Loucy (cell line): ENCODE data around the gene RYR2.

ENCODE experiments used
- H2AFZ ChIP-seq: fragments of 200-600 bp; sonication (generic); 2 replicates; pipeline ENCODE4 v1.6.0; 2016; ENCODE audit warnings: antibody characterized with exemption, mild to moderate bottlenecking, low read length, moderate library complexity
- H3F3A ChIP-seq: fragments of 200-600 bp; 2 replicates; pipeline ENCODE4 v1.6.0; 2016; ENCODE audit warnings: antibody characterized with exemption, low read depth, mild to moderate bottlenecking
- H3K27me3 ChIP-seq: fragments of 200-600 bp; sonication (generic); 2 replicates; pipeline ENCODE4 v1.6.1; 2014; ENCODE audit warnings: low read length, mild to moderate bottlenecking; ENCODE audit not compliant: insufficient read depth, poor library complexity, severe bottlenecking
- H3K36me3 ChIP-seq: fragments of 200-600 bp; sonication (generic); 2 replicates; pipeline ENCODE4 v1.6.1; 2016; ENCODE audit warnings: low read length; ENCODE audit not compliant: insufficient read depth
- H3K4me1 ChIP-seq: fragments of 200-600 bp; sonication (generic); 2 replicates; pipeline ENCODE4 v1.5.1; 2014; ENCODE audit warnings: low read length, mild to moderate bottlenecking; ENCODE audit not compliant: insufficient read depth, poor library complexity, severe bottlenecking
- H3K4me2 ChIP-seq: fragments of 200-600 bp; sonication (generic); 2 replicates; pipeline ENCODE4 v1.6.0; 2014; ENCODE audit warnings: antibody characterized with exemption, low read length, low read depth, mild to moderate bottlenecking; ENCODE audit not compliant: poor library complexity, severe bottlenecking
- H3K4me3 ChIP-seq: fragments of 200-600 bp; sonication (generic); 2 replicates; pipeline ENCODE4 v1.5.1; 2014; ENCODE audit warnings: low read length, mild to moderate bottlenecking, mixed read lengths; ENCODE audit not compliant: poor library complexity, severe bottlenecking
- H3K79me2 ChIP-seq: fragments of 200-600 bp; sonication (generic); 2 replicates; pipeline ENCODE4 v1.6.1; 2014; ENCODE audit warnings: low read length; ENCODE audit not compliant: insufficient read depth
- H3K9ac ChIP-seq: fragments of 200-600 bp; sonication (generic); 2 replicates; pipeline ENCODE4 v1.6.0; 2014; ENCODE audit warnings: mild to moderate bottlenecking, low read depth, low read length, moderate library complexity; ENCODE audit not compliant: poor library complexity, severe bottlenecking
- H3K9me2 ChIP-seq: fragments of 200-600 bp; sonication (generic); replicated peaks from 2 replicates; pipeline ENCODE4 v1.6.1; 2016; ENCODE audit warnings: low read depth, low read length, mixed read lengths
- H3K9me3 ChIP-seq: fragments of 200-600 bp; sonication (generic); 2 replicates; pipeline ENCODE4 v1.6.1; 2014; ENCODE audit warnings: mild to moderate bottlenecking, antibody characterized with exemption, low read length, low read depth; ENCODE audit not compliant: insufficient read depth
- H4K20me1 ChIP-seq: fragments of 200-600 bp; sonication (generic); 2 replicates; pipeline ENCODE4 v1.6.0; 2014; ENCODE audit warnings: antibody characterized with exemption, low read length, mild to moderate bottlenecking; ENCODE audit not compliant: insufficient read depth, poor library complexity, severe bottlenecking
- CTCF ChIP-seq: fragments of 200-600 bp; sonication (generic); conservative IDR thresholded peaks from 2 replicates; pipeline ENCODE4 v1.5.1; 2014; ENCODE audit warnings: mild to moderate bottlenecking, antibody characterized with exemption, low read length
- EZH2phosphoT487 ChIP-seq: fragments of 200-600 bp; IDR thresholded peaks from 2 replicates; pipeline ENCODE4 v1.6.1; 2018; ENCODE audit warnings: antibody characterized with exemption, mild to moderate bottlenecking, moderate library complexity, borderline replicate concordance

The RYR2 gene

DNA sequence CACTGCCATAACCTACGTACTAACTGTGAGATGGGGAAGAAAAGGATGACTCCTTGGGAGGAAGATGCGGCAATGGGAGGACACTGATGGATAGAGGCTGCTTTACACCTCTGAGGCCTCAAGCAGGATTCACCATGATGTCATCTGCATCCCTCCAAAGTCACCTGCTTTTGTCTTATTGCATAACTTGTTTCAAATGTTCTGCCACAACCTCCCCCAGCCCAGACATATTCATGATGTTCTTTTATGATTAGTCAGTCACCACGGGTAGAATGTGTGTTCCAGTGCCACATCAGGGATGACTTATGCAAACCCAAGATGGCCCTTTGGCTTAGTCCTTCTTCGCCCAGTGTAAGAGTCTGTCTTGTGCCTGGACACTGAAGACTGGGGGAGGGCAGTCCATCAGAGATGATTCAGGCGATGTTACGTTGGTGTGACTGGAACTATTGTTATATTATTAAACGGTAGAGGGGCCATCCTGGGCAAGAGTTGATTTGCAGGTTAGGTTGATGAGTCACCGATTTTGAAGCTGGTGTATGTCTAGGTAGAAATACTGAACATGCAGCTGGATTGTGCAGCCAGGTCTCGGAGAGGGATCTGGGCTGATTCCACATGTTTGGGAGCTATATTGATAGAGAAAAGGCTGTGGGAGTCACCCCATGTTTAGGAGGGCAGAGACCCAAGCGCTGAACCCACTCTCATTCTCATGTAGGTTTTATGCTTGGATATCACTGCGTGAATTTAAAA lies 32.6 kb downstream of the RYR2 start:
- Histone ChIP-seq H4K20me1 (no peaks in the 10 kb centered on the region), H3K79me2 (no peaks in the 10 kb centered on the region), H3K9ac (no peak overlapping the region), H3K9me2 (no peaks in the 10 kb centered on the region), H3K4me1 (no peaks in the 10 kb centered on the region), H3K4me2 (no peak overlapping the region), H3K4me3 (no peak overlapping the region), H2AFZ (no peak overlapping the region), H3K27me3 (no peaks in the 10 kb centered on the region), H3K36me3 (no peaks in the 10 kb centered on the region), H3K9me3 (peaks cover 3% of the 10 kb centered on the region; the same call in 1 of the 2 replicates), H3F3A (no peaks in the 10 kb centered on the region)
- TF ChIP-seq CTCF (no peak), EZH2phosphoT487 (no peak)

- H3K4me1 ChIP-seq: no peaks in the 10 kb centered on the region
- H3K79me2 ChIP-seq: no peaks in the 10 kb centered on the region
- no peaks in the 10 kb centered on the region for H3K9me3 ChIP-seq
- no peak overlapping the region for H2AFZ ChIP-seq
- no peaks in the 10 kb centered on the region for H3K27me3 ChIP-seq
- H3K9ac ChIP-seq: no peak overlapping the region
- no peaks in the 10 kb centered on the region for H4K20me1 ChIP-seq
- no peaks in the 10 kb centered on the region for H3F3A ChIP-seq
- no peak overlapping the region for H3K4me3 ChIP-seq
- no peak for TF ChIP-seq CTCF
- TF ChIP-seq EZH2phosphoT487: no peak
- H3K36me3 ChIP-seq: no peaks in the 10 kb centered on the region
- H3K4me2 ChIP-seq: no peak overlapping the region
- H3K9me2 ChIP-seq: no peaks in the 10 kb centered on the region
Measured at GRCh38 chr1:237084341-237085077, 42.5 kb downstream of the RYR2 start.

GRCh38 chr1:237091691-237092090 lies 49.7 kb downstream of the RYR2 start:
- Histone ChIP-seq H3F3A (no peaks in the 10 kb centered on the region), H2AFZ (no peak overlapping the region), H3K79me2 (no peaks in the 10 kb centered on the region), H3K9me2 (no peaks in the 10 kb centered on the region), H3K36me3 (no peaks in the 10 kb centered on the region), H3K27me3 (no peaks in the 10 kb centered on the region), H3K4me3 (no peak overlapping the region), H3K9me3 (peaks cover 2% of the 10 kb centered on the region; the same call in 1 of the 2 replicates), H3K4me2 (no peak overlapping the region), H3K4me1 (no peaks in the 10 kb centered on the region), H4K20me1 (no peaks in the 10 kb centered on the region), H3K9ac (no peak overlapping the region)
- TF ChIP-seq CTCF: no peak
- TF ChIP-seq EZH2phosphoT487: no peak
